ENCODE data around the gene FAM111B.
A peak's percentile ranks its signal among the peaks of the same experiment; 100 is the strongest.
"Not testable (repeated sequence)": the region's sequence is repeated elsewhere in the genome, so short reads cannot be mapped to it uniquely, and the experiment has no call there.

Gene FAM111B

DNA sequence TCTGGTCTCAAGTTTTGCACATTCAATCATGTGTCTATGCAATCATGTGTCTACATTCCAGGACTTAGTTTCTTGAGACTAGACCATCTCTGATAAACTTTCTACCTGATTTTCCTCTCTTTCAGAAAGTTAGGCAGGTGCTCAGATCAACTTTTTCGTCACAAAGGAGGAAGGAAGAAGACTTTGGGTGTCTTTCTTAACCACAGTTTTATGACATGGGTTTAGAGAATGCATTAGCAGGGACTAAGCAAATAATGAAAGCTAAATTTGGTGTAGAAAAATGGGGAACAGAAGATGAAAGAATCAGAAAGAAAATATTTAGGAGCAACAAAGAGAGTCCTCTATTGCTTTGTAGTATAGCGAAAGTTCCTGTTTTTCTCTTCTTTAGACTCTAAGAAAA, 28.6 kb upstream of the FAM111B start:
- Histone ChIP-seq H3K79me2 (ENCODE audit: low read length) (no peaks in the 10 kb centered on the region), H2AFZ (ENCODE audit: low read depth, low read length) (no peak overlapping the region; the same call in 1 of the 2 replicates), H3K27me3 (ENCODE audit: low read depth, low read length) (peaks cover 27% of the 10 kb centered on the region), H3K4me3 (ENCODE audit: low read length) (peak overlapping the region; percentile 33), H3K4me1 (ENCODE audit: low read length) (peaks cover 38% of the 10 kb centered on the region), H3K36me3 (replicated peaks; ENCODE audit: low read depth, low read length) (no peaks in the 10 kb centered on the region), H3K27ac (ENCODE audit: low read length) (peak overlapping the region; percentile 59), H4K20me1 (ENCODE audit: insufficient read depth, low read length) (no peaks in the 10 kb centered on the region), H3K4me2 (ENCODE audit: low read length) (peak overlapping the region; percentile 63), H3K9me3 (ENCODE audit: insufficient read depth, low read length) (no peaks in the 10 kb centered on the region), H3K9ac (ENCODE audit: low read length) (no peak overlapping the region)
- TF ChIP-seq EZH2phosphoT487 (IDR thresholded peaks at IDR 0.05; ENCODE audit: low read depth), result 0 out of 2 replicates have a peak, but pooled peaks have one; percentile 35
- TF ChIP-seq, protein P1, sequence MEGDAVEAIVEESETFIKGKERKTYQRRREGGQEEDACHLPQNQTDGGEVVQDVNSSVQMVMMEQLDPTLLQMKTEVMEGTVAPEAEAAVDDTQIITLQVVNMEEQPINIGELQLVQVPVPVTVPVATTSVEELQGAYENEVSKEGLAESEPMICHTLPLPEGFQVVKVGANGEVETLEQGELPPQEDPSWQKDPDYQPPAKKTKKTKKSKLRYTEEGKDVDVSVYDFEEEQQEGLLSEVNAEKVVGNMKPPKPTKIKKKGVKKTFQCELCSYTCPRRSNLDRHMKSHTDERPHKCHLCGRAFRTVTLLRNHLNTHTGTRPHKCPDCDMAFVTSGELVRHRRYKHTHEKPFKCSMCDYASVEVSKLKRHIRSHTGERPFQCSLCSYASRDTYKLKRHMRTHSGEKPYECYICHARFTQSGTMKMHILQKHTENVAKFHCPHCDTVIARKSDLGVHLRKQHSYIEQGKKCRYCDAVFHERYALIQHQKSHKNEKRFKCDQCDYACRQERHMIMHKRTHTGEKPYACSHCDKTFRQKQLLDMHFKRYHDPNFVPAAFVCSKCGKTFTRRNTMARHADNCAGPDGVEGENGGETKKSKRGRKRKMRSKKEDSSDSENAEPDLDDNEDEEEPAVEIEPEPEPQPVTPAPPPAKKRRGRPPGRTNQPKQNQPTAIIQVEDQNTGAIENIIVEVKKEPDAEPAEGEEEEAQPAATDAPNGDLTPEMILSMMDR (IDR thresholded peaks at IDR 0.05; ENCODE audit: low read depth, low read length), result no peak

DNA sequence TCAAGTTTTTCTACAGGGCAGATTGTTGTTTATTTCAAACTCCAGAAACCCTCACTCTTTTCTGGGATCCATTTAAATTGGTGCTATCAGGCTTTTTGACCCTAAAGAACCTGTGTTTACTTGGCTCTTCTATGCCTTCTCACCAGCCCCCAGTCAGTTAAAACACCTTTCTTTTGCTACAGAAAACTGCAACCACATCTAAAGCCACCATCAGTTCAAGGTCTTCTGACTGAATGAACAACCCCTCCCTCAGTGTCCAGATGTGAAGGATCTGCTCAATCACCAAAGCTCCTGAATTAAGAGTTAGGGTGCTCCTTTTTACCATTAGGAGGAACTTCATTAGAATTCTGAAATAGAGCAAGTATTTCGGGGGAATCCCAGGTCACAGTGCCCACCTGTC, 28.0 kb upstream of the FAM111B start:
- H3K27me3 ChIP-seq (ENCODE audit: low read depth, low read length), result peaks cover 25% of the 10 kb centered on the region
- H3K4me2 ChIP-seq (ENCODE audit: low read length), result peak overlapping the region; percentile 63
- peak overlapping the region; percentile 59 for H3K27ac ChIP-seq (ENCODE audit: low read length)
- H2AFZ ChIP-seq (ENCODE audit: low read depth, low read length), result no peak overlapping the region
- no peak for TF ChIP-seq EZH2phosphoT487 (IDR thresholded peaks at IDR 0.05; ENCODE audit: low read depth)
- TF ChIP-seq, protein P1 (IDR thresholded peaks at IDR 0.05; ENCODE audit: low read depth, low read length), result no peak
- H3K36me3 ChIP-seq (replicated peaks; ENCODE audit: low read depth, low read length), result no peaks in the 10 kb centered on the region
- peak overlapping the region; percentile 33; the same call in 1 of the 2 replicates for H3K4me3 ChIP-seq (ENCODE audit: low read length)
- no peaks in the 10 kb centered on the region for H4K20me1 ChIP-seq (ENCODE audit: insufficient read depth, low read length)
- no peaks in the 10 kb centered on the region for H3K9me3 ChIP-seq (ENCODE audit: insufficient read depth, low read length)
- H3K9ac ChIP-seq (ENCODE audit: low read length), result no peak overlapping the region
- H3K4me1 ChIP-seq (ENCODE audit: low read length), result peaks cover 38% of the 10 kb centered on the region
- no peaks in the 10 kb centered on the region for H3K79me2 ChIP-seq (ENCODE audit: low read length)

DNA sequence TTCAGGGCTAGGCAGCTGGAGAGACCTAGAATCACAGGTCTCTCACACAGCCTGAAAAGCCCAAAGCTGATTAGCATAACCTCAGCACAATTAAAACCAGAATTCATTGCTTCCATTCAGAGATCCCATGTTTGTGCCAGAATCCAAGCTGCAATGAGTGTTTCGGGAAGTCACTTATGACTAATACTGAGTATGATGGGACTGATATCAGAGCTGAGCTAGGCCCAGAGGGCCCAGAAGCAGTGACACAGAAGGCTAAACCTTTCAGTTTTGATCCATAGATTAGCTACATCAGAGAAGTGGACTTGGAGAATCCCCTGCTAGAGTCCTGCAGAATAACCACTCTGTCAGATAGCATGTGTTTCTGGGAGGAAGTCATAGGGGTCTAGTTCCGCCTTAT, 26.6 kb upstream of the FAM111B start:
- not testable (repeated sequence) for H3K9ac ChIP-seq (ENCODE audit: low read length); H3K9me3 ChIP-seq (ENCODE audit: insufficient read depth, low read length); H4K20me1 ChIP-seq (ENCODE audit: insufficient read depth, low read length); H3K4me3 ChIP-seq (ENCODE audit: low read length); H3K36me3 ChIP-seq (replicated peaks; ENCODE audit: low read depth, low read length); H3K4me2 ChIP-seq (ENCODE audit: low read length); H2AFZ ChIP-seq (ENCODE audit: low read depth, low read length); H3K27ac ChIP-seq (ENCODE audit: low read length); H3K79me2 ChIP-seq (ENCODE audit: low read length)
- H3K4me1 ChIP-seq (ENCODE audit: low read length), result peaks cover 38% of the 10 kb centered on the region
- peaks cover 21% of the 10 kb centered on the region for H3K27me3 ChIP-seq (ENCODE audit: low read depth, low read length)

DNA sequence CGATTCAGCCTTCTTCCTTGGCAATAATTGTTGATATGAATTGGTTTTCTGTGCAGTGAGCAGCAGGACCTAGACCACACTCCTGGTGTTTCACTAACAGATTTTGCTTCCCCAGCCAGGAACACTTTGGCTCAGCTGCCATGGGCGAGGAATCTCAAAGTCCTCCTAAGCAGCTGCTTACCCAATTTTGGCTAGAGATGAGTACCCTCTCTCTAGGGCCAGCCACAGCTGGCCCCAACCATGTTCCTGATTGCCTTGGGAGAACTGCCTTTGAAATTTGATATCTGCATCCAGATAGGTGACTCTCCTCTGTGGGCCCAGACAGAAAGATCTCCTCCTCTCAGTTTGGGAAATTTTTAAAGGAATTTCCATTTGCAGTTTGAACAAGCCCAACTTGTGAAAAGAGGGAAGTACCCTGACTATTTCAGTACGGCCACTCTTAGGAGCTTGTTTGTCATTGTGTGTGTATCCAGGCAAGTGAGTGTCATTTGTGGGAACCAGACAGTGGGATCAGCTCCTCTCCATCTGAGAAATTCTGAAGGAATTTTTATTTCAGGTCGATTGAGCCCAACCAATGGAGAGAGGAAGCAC, 25.5 kb upstream of the FAM111B start:
- not testable (repeated sequence) for H3K27ac ChIP-seq (ENCODE audit: low read length); H2AFZ ChIP-seq (ENCODE audit: low read depth, low read length); H3K36me3 ChIP-seq (replicated peaks; ENCODE audit: low read depth, low read length); H3K9me3 ChIP-seq (ENCODE audit: insufficient read depth, low read length); H3K4me2 ChIP-seq (ENCODE audit: low read length); H3K79me2 ChIP-seq (ENCODE audit: low read length); H4K20me1 ChIP-seq (ENCODE audit: insufficient read depth, low read length); H3K9ac ChIP-seq (ENCODE audit: low read length); H3K4me3 ChIP-seq (ENCODE audit: low read length)
- Histone ChIP-seq H3K4me1 (ENCODE audit: low read length) (peaks cover 38% of the 10 kb centered on the region), H3K27me3 (ENCODE audit: low read depth, low read length) (peaks cover 21% of the 10 kb centered on the region)

DNA sequence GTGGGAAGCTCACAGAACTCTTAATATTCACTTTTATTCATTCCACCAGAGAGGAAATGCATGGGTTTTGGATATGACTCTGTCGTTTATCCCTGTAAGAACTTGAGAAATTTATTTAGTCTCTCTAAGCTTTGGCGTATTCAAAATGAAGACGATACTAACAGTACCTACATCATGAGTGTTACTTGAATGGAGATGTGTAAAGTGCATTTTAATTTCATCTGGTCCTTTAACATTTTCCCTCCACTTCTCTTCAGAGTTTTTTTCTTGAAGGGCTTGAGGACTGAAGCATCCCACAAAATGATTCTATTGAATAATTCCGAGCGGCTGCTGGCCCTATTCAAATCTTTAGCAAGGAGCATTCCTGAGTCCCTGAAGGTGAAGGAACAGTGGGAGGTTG, 21.0 kb upstream of the FAM111B start, which contains the start of gene GLYATL1B:
Gene GLYATL1B, plus strand, starts transcription at position 301 of the 400 bp plus-strand sequence. Its CDS starts 0 bp downstream, at position 301.
- peaks cover 24% of the 10 kb centered on the region for H3K27me3 ChIP-seq (ENCODE audit: low read depth, low read length)
- not testable (repeated sequence) for H2AFZ ChIP-seq (ENCODE audit: low read depth, low read length); H3K9me3 ChIP-seq (ENCODE audit: insufficient read depth, low read length); H3K27ac ChIP-seq (ENCODE audit: low read length); H3K79me2 ChIP-seq (ENCODE audit: low read length); H3K4me3 ChIP-seq (ENCODE audit: low read length); H4K20me1 ChIP-seq (ENCODE audit: insufficient read depth, low read length); H3K4me2 ChIP-seq (ENCODE audit: low read length); H3K36me3 ChIP-seq (replicated peaks; ENCODE audit: low read depth, low read length); H3K9ac ChIP-seq (ENCODE audit: low read length)
- H3K4me1 ChIP-seq (ENCODE audit: low read length), result peaks cover 17% of the 10 kb centered on the region

Data from OCI-LY3 (cell line).